GM19397 (cell line): ENCODE measurements around the gene FAM107B.

Source experiments
- ATAC-seq: cut with Tn5 transposase; IDR thresholded peaks from one replicate; pipeline ENCODE4 v1.9.1; 2021; ENCODE audit warnings: mild to moderate bottlenecking, moderate library complexity; ENCODE audit not compliant: unreplicated experiment

The FAM107B gene

DNA sequence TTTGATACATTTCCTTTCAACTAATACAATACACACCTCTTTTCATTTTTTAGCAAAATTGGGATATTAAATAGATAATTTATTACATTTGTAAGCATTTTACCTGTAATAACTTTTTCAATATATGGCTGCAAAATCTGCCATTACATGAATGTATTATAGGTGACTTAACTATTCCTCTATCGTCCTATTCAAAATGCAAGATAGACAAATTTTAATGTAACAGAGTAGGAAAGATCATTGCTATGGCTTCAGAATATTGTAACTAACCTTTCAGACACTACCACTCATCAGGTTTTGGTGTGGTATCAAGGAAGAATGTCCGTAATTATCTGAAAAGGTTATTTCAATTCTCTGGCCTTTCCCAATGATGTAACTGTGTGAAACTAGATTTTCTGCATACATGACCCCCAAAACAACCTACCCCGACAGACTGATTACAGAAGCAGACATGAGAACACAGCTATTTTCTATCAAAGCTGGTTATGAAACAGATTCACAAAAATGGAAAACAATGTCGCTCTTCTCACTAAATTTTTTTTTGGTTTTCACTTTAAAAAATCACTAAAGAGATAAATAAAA lies 211.2 kb downstream of the FAM107B start:
- no peak for ATAC-seq

DNA sequence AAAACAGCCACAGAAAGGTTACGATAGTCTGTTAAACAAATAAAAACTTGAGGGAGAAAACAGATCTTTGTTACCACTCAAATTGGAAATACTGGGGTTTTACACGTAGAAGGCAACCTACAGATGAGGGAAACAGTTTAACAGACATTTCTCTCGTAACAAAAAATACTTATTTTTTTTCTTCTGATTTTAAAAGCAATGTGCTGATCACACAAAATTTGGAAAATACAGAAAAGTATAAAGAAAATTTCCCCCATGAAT lies 211.7 kb downstream of the FAM107B start:
- ATAC-seq: no peak

DNA sequence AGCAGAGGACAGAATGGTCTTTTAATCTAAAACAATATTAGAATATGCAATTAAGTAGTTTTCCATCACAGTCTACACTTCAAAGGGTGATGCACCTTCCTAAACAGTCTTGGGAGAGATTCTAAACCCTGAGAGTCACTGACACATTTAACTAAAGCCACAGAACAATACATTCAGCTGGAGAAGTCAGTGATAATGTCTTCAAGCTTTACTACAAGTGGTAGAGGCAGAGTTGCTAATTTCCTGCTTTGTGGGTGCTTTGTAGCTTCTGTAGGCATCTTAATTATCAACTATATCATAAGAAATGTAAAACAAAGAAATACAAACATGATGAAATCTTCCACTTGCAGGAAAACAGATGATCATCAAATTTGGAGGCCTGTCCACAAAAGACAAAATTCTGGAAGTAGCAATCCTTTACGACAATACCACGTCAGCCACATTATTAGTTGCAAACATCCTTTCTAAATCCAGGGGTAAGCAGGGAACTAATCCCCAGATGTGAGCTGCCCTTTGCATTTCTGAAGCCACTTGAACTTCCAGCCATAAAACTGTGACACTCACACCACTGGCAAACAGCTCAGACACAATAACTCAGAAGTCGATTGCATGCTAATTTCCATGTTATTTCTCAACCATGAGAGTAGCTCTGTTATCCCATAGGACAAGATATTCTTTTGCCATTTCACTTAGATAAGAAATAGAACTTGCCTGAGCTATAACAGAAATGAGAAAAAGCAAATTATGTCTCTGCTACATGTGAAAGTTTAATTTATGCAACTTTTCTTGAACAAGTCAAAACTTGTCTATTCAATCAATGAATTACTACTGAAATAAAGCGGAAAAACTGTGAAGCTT lies 212.2 kb downstream of the FAM107B start:
- no peak for ATAC-seq

DNA sequence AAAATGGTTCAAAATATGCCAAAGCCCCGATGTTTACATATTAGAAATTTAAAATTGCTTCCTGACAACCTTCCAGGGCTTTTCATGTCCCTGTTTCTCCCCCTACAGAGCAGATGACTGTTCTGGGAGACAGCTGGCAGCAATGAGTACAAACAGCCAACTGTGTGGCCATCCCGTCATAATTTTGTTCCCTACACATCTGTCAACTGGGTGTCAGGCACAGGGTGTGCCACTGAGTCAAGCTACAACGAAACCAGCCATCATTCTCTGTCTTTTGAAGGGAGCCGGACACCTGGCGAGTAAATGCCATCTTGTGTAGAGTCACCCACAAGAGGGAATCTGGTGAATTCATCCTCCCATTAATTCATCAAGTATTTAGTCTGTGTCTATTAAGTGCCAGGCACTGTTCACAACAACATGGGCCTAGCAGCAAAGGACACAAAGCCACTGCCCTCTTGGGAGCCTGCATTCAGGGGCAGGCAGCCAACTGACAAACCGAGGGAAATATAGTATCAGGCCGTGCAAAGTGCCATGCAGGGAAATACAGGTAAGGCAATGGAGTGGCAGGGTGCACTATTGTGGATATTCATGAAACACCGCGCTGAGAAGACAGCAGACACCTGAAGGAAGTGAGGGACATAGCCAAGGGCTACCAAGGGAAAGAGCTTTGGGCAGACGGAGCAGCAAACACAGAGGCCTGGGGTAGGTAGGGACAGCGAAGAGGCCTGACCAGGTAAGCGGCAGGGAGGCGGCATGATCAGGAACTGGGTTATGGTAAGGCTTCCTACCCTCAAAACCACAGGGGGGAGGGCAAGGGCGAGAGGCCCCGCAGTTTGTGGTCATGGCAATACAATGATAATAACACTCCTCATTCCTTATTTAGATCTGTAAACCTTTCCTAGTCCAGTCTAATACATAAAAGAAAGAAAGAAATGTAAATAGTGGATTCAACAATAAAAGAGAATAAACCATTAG lies 213.6 kb downstream of the FAM107B start:
- no peak for ATAC-seq

DNA sequence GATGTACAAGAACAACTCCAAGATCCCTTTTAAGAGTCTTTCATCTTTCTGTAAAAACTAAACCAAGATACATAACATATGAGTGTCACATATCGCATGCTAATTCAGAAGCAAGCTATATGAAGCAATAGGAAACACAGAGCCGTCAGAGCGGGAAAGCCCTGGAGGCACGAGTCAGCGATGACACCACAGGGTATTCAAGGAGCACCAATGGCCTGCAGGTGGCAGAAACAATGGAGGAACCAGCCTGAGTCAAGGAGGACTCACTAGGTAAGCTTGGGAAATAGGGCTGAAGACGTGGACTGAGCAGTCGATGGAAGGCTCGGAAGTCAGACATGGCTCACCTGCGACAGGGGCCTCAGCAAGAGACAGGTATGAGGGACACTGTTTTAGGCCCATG lies 214.4 kb downstream of the FAM107B start:
- no peak for ATAC-seq

DNA sequence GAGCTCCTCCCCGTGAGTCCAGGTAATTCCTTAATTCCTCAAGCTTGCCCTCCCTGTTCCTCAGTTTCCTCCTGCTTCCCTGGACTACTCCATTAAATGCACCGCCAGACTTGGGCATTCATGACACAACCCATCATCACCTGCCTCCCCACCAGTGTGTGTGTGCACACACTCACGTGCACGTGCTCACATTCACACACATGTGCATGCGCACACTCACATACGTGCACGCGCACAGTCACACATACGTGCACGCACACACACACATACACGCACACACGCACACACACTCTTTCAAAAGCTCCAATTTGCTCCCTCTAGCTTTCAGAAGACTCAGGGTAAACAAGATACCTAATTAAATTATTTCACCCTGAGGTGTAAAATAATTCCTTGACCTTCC lies 216.7 kb downstream of the FAM107B start:
- no peak for ATAC-seq

DNA sequence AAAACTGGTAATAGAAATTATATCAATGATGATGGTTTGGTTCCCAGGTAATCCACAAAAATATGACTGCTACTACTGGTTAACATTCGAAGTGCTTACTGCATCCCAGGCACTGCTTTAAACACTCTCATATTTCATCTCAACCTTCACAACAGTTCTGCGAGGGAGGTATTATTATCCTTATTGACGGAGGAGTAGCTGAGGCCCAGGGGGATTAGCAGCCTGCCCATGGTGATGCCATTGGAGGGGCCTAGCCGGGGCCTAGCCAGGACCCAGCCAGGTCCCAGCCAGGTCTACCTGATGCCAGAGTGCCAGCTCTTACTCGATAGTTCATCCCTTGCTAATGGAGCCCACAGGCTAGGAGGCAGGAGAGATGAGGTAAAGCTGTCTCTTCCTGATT lies 217.1 kb downstream of the FAM107B start:
- ATAC-seq: no peak

DNA sequence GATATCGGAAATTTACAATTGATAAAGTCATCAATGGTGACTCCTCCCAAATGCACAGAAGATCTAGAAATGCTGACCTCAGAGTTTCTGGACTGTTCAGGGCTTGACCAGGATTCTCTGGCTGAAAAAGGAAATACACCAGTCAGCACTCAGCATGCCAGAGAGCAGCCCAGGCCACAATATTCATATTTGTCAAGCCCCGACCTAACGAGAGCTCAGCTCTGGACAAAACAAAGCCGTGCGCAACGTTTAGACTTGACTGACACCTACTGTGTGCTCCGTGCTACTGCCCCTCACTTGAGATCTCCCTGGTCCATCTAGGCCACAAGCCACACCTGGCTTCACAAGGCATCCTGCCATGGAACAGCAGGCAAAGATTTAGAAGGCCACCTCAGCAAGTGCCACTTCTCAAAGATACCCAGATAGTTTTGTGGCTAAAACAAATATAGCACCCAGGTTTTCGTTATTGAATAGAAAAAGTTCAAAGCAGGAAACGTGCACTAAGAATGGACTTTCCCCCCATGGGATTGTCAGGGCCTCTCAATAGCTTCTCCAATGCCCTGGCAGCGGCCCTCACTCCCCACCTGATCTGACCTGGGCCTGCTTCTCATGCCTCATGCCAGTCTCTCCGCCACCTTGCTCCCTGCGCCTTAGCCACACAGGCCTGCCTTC lies 218.3 kb downstream of the FAM107B start:
- no peak for ATAC-seq

DNA sequence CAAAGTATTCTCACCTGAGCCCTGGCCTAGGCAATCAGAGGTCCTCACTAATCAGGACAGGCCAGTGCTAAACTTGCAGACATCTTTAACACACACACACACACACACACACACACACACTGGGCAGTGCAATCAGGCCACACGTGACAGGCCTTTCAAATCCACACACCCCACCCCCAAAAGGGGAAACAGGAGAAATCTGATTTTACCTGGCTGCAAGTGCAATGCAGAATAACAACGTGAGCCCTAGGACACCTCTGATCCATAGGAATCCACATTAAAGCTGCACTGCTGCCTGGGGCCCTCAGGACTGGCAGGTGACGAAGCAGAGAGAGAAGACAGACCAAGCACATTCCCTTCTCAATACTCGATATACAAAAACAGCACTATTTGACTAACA lies 218.9 kb downstream of the FAM107B start:
- no peak for ATAC-seq

DNA sequence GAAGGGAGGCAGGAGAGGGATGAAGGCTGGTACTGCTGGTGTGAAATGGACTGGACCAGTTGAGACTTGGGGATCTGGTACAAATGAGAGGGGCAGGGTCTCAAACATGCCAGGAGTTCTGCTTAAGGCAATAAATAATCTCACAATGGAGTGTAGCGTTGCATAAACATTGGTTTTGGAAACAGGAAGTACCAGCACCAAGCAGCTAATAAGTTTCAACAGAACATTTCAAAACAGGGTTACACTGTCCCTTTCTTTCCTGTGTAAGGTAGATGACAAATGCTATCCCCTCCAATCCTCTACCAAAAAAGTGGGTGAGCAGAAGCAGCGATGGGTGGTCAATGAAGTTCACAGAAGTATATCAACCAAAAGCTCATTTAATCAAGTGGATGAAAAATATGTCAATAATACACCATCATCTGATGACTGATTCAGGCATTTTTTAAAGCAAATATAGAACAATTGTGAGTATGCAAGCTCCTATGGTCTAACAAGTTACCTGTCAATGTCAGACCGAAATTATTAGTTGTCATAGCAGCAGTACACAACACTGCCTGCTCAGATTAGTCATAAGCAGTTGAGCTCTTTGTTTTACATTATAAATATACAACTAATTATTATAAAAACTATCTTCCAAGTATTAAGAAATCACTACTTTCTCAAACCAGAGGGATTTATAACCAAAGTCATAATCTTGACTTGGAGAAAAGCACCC lies 220.0 kb downstream of the FAM107B start:
- no peak for ATAC-seq

DNA sequence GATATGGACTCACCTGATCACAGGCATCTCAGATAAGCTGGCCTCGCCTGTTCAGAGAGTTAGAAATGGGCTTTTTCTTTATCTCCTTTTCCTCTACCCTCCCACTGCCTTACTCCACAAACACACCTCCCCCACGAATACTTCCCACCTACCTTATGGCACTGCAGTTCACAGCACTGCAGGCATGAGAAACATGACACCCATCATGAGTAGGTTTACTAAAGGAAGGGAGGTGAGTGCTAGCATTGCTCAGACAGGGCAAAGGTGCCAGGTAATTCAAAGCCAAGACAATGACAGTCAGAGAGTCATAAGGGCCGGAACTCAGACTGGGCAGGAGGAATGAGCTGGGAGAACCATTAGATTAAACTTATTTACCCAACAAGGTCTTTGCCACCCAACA lies 220.6 kb downstream of the FAM107B start:
- ATAC-seq: no peak

DNA sequence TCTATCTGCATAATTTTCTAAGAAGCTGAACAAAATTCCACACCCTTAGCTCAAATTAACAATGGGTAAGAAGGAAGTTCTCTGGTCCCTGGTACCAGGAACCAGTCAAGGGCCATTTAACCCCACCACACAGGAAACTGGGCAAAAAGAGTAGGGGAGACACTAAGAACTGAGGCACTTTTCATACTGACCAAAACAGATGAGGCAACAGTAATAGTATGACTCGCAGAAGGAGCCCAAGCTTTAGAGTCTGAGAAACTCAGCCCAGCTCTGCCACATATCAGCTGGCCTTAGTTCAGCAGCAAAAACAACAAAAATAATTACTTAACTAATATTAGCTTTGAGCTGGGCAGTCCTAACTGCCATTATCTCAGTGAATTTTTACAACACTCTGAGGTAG lies 221.2 kb downstream of the FAM107B start:
- ATAC-seq: no peak

DNA sequence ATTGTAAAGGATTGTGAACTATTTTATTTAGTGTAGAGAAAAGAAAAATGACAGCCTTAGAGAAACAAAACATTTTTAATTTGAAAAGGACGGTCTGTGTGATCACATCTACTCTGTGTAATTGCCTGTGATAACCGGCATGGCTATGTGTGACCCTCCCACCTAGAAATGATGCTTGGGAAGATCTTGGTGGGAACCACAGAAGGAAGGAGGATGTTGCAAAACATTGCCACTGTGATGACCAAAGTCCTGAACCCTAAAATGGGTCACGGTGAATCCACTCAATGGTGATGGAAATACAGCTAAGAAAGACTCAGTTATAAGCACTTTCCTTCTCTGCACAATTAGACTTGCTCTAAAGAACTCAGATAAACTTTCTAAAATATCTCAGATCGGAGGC lies 222.7 kb downstream of the FAM107B start:
- no peak for ATAC-seq

DNA sequence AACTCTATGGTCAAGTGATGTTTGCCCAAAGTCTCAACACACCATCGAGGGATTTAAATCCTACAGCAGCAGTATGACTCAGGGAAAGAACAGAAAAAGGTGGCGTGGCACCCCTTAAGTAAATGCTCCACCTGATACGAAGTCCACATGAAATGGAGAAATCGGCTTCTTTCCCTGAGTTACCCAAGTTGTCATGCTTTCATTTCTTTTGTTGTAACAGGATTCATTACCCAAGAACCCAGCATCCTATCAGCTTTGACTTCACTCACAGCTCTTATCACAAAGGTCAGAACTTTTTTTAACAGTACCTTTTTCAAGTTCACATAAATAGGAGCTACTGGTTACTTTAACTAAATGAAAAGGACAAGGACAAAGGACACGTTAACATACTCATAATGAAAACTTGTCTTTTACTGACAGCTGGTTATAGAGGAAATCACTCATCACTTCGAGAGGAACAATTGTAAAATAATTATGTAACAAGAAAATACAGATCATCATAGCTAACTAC lies 224.2 kb downstream of the FAM107B start:
- ATAC-seq: no peak

DNA sequence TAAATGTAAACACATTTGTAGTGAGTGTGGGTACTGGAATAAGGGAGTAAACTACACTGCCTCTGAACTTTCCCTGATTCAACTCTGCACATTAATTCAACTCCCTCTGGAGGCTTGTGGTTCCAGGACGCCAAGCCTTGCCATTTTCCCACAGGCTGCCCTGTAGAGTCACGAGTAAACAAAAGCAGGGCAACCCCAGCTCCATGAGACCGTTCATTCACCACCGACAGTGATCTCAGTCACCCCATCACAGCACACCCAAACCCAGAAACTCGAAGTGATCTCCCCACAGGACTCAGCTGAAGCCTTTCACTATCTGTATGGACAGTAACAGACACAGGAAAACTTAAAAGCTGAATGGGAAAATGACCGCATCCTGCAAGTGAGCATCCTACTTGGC lies 225.2 kb downstream of the FAM107B start:
- no peak for ATAC-seq

DNA sequence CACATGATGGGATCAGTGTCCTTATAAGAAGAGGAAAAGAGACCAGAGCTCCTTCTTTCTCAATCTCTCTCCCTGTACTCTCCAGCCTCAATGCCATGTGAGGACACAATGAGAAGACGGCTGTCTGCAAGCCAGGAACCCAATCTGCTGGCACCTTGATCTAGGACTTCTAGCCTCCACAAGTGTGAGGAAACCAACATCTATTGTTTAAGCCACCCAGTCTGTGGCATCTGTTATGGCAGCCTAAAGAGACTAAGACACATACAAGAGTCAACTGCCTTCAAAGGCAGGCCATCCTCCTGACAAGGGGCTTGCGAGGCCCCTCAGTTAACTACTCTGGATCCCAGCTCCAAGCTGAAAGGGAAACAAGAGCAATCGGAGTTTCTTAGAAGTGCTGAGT lies 225.7 kb downstream of the FAM107B start:
- ATAC-seq: no peak

DNA sequence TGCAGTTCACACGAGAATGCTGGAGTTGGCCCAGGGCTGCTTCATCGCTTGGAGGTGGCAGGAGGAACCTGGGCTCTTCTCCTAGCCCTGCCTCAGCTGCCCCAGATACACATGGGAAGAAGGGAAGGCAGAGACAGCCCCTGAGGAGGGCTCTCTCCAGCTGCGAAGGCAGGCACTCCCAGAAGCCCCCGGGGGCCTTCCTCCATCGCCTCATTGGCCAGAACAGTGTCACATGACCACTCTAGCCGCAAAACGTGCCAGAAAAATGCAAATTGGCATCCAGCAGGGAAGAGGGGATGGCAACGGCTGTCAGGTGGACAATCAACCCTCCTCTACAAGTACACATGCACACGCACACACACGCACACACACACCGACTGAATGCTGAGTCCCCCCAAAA lies 226.2 kb downstream of the FAM107B start:
- no peak for ATAC-seq

DNA sequence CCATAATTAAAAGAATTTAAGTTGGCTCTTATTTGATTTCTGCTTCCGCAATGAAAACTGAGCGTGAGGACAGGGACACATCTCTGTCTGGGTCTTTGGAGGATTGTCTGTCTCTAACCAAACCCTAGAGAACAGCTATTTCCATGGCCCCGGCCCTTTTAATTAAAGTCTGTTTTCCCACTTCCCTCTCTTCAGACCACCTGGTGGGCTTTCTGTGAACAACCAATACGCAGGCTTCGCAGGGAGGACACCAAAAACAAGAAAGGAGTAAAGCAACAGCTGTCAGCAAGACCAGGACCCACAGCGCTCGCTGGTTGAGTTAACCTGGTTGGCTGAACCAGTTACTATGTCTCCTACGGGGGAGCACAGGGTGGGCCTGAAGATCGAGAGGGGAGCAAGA lies 226.9 kb downstream of the FAM107B start:
- ATAC-seq: no peak

DNA sequence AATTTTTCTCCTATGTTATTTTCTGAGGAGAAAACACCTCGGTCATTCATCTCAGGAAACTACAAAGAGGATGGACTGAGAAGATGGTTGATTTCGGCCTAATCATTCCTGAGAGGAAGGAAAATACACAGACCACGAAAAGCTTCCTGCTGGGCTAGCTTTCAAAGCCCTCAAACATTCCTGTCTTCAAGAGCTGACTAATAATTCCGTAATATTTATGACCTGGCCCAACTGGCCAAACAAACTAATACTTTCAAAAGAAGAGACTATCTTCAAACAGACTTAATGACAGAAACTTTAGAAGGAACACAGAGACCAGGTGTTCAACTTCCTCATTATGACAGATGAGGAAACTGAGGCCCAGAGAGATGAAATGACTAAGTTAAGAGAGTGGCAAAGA lies 228.9 kb downstream of the FAM107B start:
- no peak for ATAC-seq

DNA sequence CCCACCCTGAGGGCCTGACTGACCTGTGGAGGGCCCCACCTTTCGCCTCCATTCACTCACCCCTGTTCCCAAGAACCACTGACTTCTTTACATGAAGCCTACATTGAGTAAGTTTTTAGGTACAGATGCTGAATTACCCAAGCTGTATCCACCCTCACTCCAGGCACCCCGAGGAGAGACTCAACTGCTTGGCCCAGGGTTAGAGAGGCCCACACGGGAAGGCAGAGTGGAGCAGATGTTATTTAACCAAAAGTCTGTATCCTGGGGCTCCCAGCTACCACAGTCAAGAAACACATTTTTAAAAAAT lies 230.8 kb downstream of the FAM107B start:
- ATAC-seq: no peak
